ENCODE results near the gene BARX2.

- no peak for TF ChIP-seq CTCF (IDR thresholded peaks at IDR 0.05)
- no peak for TF ChIP-seq EZH2 (IDR thresholded peaks at IDR 0.05; ENCODE audit: borderline replicate concordance, insufficient read depth, low read depth, low read length, poor library complexity, severe bottlenecking)
Observed at GRCh38 chr11:129346916-129347315, 28.7 kb upstream of the BARX2 start.
